ENCODE measurements around the gene S1PR3.

DNA sequence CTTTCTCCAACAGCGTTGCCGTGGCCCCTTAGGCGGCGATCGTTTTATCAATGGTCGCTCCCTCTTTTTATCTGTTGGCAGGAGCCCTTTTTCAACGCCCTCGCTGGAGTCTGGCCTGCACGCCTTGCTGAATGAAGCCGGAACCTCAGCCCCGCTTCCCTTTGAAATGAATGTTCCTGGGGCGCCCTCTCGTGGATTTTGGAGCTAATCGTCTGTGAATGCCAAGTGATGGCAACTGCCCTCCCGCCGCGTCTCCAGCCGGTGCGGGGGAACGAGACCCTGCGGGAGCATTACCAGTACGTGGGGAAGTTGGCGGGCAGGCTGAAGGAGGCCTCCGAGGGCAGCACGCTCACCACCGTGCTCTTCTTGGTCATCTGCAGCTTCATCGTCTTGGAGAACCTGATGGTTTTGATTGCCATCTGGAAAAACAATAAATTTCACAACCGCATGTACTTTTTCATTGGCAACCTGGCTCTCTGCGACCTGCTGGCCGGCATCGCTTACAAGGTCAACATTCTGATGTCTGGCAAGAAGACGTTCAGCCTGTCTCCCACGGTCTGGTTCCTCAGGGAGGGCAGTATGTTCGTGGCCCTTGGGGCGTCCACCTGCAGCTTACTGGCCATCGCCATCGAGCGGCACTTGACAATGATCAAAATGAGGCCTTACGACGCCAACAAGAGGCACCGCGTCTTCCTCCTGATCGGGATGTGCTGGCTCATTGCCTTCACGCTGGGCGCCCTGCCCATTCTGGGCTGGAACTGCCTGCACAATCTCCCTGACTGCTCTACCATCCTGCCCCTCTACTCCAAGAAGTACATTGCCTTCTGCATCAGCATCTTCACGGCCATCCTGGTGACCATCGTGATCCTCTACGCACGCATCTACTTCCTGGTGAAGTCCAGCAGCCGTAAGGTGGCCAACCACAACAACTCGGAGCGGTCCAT lies 10.0 kb downstream of the S1PR3 start:
- TF ChIP-seq POLR2A (IDR thresholded peaks at IDR 0.05; ENCODE audit: low read depth, low read length) = no peak
- no peak for TF ChIP-seq JUN (IDR thresholded peaks at IDR 0.05; ENCODE audit: borderline replicate concordance, insufficient read depth, insufficient read length, low read depth)
- TF ChIP-seq CTCF (IDR thresholded peaks at IDR 0.05; ENCODE audit: extremely low read depth in 1 of 2, insufficient read depth in 1 of 2, low read depth in 1 of 2, low read length in 2 of 2) = peak; percentile 59 to 71
- no peak for TF ChIP-seq POLR2AphosphoS5 (IDR thresholded peaks at IDR 0.05; ENCODE audit: insufficient read depth, low read depth, low read length)
- TF ChIP-seq EZH2 (IDR thresholded peaks at IDR 0.05; ENCODE audit: borderline replicate concordance, low read depth, low read length, severe bottlenecking) = no peak
- TF ChIP-seq MAX (IDR thresholded peaks at IDR 0.05; ENCODE audit: insufficient read depth, insufficient read length) = peak; percentile 24

All from endothelial cell of umbilical vein (primary cell).